A172 (cell line): ENCODE data around the gene CDK5RAP2. TPM values are rescaled to one million over a fixed set of nuclear protein-coding genes. Genes with fewer than 3 reads are reported as not detected.
"Not testable (repeated sequence)": the region's sequence is repeated elsewhere in the genome, so short reads cannot be mapped to it uniquely, and the experiment has no call there.

Experiments
- DNase-seq: peaks from one replicate; pipeline ENCODE4 v3.0.0-alpha.2; 2015; ENCODE audit warnings: low spot score
- total RNA-seq: library from RNA; depleted of rRNA; stranded (reverse); fragments of >200 nt; shearing (Covaris generic); gene quantifications from 2 replicates; pipeline ENCODE4 v1.2.3, GENCODE V29; 2014

The CDK5RAP2 gene
- total RNA-seq, 1 experiment from 2014 or later = 34.8 TPM

DNA sequence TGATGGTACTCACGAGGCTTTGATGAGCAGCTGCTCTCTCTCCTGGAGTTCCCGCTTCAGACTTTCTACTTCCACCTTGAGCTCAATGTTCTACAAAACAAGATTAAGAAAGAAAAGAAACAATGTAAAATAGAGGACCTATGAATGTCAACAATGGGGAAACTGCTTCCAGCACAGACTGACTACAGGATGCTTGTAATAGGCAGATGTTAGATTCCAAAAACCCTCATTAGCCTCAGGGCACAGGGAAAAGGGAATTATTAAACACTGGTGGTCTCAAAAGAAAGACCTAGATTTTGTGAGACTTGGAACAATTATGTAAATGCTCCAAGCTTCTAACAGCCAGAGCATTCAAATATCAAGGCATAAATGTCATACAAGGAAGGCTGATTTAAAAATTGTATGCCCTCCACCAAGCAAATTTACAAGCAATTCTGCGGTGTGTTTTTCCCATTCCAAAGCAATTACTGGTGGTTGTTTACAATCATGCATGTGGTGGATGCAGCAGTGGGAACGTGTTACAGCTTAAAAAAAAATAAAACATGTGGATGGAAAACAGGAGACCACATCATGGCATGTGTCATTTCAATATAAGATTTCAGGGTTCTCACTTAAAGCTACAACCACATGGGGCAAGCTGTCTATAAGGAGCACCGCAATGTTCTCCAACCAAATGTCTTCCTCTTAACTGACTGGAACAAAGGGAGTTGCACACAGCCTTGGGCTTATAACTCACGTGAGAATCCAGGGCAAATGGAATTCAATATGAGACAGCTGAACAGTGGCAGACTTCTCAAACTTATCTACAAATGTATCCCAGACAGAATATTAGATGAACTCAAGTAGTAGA is 34.0 kb downstream of the CDK5RAP2 start:
- no peak for DNase-seq

DNA sequence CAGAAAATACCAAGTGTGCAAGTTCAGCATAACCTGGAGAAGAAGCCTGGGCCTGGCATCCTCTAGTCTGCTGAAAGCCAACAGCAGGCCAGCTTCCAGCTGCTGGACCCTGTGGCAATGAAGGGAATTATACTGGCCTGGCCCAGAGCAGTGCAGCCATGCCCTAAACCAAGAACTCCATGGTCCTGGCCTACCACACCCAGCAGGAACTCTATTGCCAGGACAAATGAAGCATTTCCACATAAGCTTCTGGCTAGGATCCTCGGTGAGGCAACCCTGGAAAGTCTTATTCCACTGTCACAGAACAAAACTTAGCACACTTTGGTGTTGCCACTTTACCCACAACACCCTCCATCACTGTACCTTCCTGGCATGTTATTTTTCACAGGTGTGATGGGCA is 35.5 kb downstream of the CDK5RAP2 start:
- no peak for DNase-seq

GRCh38 chr9:120542701-120543490 is 37.1 kb downstream of the CDK5RAP2 start:
- DNase-seq = no peak

- no peak for DNase-seq
Observed at GRCh38 chr9:120541921-120542320, 38.0 kb downstream of the CDK5RAP2 start.

DNA sequence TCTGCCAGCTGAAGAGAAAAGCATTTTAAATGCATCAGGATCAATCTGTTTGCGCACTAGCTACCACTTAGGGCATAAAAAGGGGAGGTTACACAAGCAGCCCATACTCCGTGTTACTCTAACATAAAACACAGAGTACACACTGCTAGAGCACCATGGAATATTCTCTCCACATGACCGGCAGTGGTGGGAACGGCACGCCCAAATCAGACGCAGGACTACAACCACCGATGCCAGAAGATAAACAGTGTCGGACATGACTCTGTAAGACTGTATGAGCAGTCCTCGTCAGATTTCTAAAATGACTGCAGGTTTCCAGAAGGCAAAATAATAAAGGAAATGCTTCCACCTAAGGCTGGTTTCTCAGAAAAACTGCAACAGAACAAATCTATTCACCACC is 40.0 kb downstream of the CDK5RAP2 start:
- DNase-seq = no peak

DNA sequence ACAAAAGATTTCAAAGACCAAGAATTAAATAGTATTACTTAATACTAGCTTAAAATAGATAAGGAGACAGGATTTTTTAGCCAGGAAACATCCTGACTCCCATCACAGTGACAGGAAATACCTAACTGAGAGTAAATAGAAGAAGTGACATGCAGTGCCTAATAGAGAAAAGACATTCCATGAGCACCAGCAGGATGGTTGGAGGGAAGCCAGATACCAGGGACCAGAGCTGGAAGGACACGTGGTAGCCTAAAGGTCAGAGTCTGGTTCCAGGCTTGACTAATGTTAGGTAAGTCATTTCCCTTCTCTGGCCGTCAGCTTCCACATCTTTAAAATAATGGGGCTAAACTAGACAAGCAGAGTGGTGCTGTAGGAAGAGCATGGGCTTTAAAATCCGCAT is 41.6 kb downstream of the CDK5RAP2 start:
- DNase-seq = peak; percentile 34

DNA sequence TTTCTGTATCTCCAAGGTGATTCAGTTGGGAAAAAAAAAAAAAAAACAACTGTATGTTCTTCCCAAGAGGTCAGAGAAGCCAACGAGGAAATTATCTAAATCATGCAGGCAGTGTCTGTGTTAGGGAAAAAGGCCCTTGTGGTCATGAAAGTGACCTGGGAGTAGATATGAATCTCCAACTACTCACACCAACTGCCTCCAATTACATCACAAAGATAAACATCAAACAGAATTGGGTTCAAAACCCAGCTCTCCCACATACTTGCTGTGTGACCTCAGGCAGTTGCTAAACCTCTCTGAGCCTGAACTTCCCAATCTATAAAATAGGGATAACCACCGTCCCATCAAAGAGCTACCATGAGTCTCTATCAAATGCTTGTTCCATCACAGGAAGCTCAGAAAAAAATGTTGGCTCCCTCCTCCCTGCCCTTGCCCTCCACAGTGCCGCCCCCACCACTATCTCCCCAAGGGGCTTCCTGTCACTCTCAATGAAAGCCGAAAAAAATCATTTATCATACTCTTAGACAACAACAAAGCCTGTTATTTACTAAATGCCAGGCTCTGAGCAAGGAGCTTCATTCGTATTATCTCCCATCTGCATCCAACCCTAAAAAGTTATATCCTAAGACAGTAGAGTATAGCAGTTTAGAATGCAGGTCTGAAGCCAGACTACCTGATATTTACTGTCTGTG is 42.9 kb downstream of the CDK5RAP2 start:
- no peak for DNase-seq

DNA sequence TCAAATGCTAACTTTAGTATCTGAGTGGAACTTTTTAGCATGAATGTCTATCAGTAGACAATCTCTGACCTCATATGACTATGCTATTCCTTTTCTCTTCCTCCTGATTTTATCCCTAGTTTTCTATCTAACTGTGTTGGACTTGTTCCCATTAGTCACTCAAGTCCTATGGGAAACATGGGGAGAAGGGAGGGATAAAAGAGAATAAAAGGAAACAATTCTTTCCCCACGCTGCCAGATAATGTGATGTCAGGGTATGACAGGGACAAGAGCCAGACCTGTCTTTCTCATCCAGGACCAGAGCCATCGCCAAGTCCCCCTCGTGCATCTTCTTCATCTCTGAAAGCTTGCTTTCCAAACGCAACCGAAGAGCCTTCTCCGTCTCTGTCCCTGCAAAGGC is 43.9 kb downstream of the CDK5RAP2 start:
- no peak for DNase-seq

- no peak for DNase-seq
Observed at GRCh38 chr9:120534266-120534665, 45.7 kb downstream of the CDK5RAP2 start.

GRCh38 chr9:120532891-120533290 is 47.1 kb downstream of the CDK5RAP2 start:
- no peak for DNase-seq

DNA sequence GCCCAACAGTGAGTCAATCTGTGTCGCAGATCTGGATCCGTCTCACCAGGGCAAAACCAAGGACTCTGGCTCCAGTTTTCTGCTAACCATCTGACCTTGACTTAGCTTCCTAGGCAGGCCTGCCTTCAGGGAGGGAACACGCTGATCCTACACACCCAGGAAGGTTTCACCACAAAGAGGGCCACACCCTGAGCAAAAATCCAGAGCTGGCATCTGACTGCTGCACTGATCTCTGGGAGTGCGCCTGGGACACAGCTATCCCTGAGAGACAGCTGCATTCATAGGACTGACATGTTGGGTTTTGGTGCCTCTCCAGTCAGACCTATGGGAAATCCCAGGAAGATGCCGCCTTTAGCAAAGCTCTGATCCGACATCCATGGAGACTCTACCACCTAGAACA is 47.5 kb downstream of the CDK5RAP2 start:
- DNase-seq = peak; percentile 88

- peak; percentile 52 for DNase-seq
Observed at GRCh38 chr9:120531683-120532300, 48.2 kb downstream of the CDK5RAP2 start.

GRCh38 chr9:120530220-120530832 is 49.6 kb downstream of the CDK5RAP2 start:
- DNase-seq = not testable (repeated sequence)

- no peak for DNase-seq
Observed at GRCh38 chr9:120528829-120529228, 51.1 kb downstream of the CDK5RAP2 start.

GRCh38 chr9:120528327-120528726 is 51.6 kb downstream of the CDK5RAP2 start:
- DNase-seq = no peak

GRCh38 chr9:120526534-120526933 is 53.4 kb downstream of the CDK5RAP2 start:
- no peak for DNase-seq

DNA sequence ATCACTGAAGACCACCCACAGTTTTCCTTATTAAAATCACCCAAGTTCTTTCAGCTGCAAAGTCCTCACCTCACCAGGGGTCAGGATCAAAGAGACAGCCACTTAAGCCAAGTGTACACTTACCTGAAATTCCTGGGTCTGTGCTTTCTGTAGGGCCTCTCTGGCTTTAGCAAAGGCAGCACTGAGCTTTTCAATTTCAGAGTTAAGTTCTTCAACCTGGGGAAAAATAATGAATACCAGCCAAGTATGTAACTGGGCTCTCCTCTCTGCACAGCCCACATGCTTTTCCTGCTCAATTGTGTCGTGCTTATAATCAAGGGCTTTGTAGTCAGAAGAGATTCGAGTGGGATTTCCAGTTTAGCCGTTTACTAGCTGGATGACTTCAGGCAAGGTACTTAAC is 55.1 kb downstream of the CDK5RAP2 start:
- DNase-seq = no peak

- no peak for DNase-seq
Observed at GRCh38 chr9:120524038-120524437, 55.9 kb downstream of the CDK5RAP2 start.

DNA sequence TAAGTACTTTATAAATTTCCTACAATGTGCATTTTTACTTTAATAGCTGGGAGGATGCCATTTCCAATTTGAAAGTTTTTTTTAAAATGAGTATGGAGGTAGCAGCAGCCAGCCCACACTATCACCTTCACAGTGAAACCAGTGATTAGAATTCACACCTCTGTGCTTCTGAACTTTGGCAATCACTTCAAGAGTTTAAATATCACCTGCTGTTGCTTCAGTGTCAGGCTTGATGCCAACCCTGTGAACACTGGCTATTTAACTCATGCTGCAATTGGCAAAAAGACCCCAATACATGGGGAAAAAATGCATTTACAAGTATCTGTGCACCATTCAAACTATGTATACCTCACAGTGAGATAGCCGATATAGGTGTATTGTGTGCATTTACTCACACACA is 57.4 kb downstream of the CDK5RAP2 start:
- DNase-seq = no peak

GRCh38 chr9:120522032-120522431 is 57.9 kb downstream of the CDK5RAP2 start:
- no peak for DNase-seq

- DNase-seq = no peak
Observed at GRCh38 chr9:120521101-120521500, 58.9 kb downstream of the CDK5RAP2 start.
